Peyer's patch (tissue), 4 donors: ENCODE data around the gene FYTTD1.

Source experiments
- CTCF ChIP-seq, 6 experiments: fragments of 450-650 bp in 4 of 6; fragments of 200-600 bp in 2 of 6; sonication (generic) in 1 of 6; IDR thresholded peaks; one replicate each; pipeline ENCODE4 v1.5.1; 2017 to 2019; ENCODE audit warnings: antibody characterized with exemption in 6 of 6, mild to moderate bottlenecking in 3 of 6, moderate library complexity in 1 of 6
- POLR2A ChIP-seq, 2 donors: fragments of 450-650 bp; IDR thresholded peaks; one replicate each; pipeline ENCODE4 v1.5.1; 2017; ENCODE audit warnings: antibody characterized with exemption in 2 of 2, mild to moderate bottlenecking in 2 of 2, moderate library complexity in 2 of 2

DNA sequence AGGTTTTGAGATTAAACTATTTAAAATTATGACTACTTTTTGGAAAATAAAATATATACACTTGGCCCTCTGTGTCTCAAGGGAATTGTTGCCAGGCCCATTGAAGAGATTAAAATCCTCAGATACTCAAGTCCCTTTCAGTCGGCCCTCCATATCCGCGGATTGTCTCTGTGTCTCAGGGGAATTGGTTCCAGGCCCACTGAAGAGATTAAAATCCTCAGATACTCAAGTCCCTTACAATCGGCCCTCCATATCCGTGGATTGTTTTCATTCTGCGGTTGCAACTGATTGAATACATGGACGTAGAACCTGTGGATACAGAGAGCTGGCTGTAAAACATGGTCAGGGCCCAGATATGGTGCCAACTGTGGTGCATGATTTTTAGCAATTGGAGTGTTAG, 25.6 kb downstream of the FYTTD1 start:
- no peak for TF ChIP-seq CTCF (IDR thresholded peaks at IDR 0.05)
- TF ChIP-seq POLR2A (IDR thresholded peaks at IDR 0.05), result no peak
